Hepatocyte (in vitro differentiated cells): Measurements from ENCODE around the gene KMT5B. TPM values are rescaled to one million over a fixed set of nuclear protein-coding genes. Genes with fewer than 3 reads are reported as not detected.

Experiments
- DNase-seq: peaks from one replicate; pipeline ENCODE4 v3.0.0-alpha.2; 2016; ENCODE audit warnings: low spot score
- H2AFZ ChIP-seq: fragments of 200-600 bp; sonication (generic); 2 replicates; pipeline ENCODE4 v1.6.0; 2016; ENCODE audit warnings: antibody characterized with exemption, mild to moderate bottlenecking
- H3K27ac ChIP-seq: fragments of 200-600 bp; sonication (generic); 2 replicates; pipeline ENCODE4 v1.5.1; 2016; ENCODE audit warnings: mild to moderate bottlenecking
- H3K27me3 ChIP-seq: fragments of 200-600 bp; sonication (generic); 2 replicates; pipeline ENCODE4 v1.6.1; 2016
- H3K36me3 ChIP-seq: fragments of 200-600 bp; sonication (generic); replicated peaks from 2 replicates; pipeline ENCODE4 v1.5.1; 2016; ENCODE audit warnings: low read depth; ENCODE audit not compliant: insufficient read depth
- H3K4me1 ChIP-seq: fragments of 200-600 bp; sonication (generic); 2 replicates; pipeline ENCODE4 v1.5.1; 2016; ENCODE audit warnings: mild to moderate bottlenecking, moderate library complexity; ENCODE audit not compliant: insufficient read depth
- H3K4me2 ChIP-seq: fragments of 200-600 bp; sonication (generic); 2 replicates; pipeline ENCODE4 v1.6.0; 2016
- H3K4me3 ChIP-seq: fragments of 200-600 bp; sonication (generic); 2 replicates; pipeline ENCODE4 v1.5.1; 2016; ENCODE audit warnings: mild to moderate bottlenecking
- H3K79me2 ChIP-seq: fragments of 200-600 bp; sonication (generic); 2 replicates; pipeline ENCODE4 v1.6.0; 2017; ENCODE audit warnings: mild to moderate bottlenecking
- H3K9me2 ChIP-seq: fragments of 200-600 bp; sonication (generic); replicated peaks from 2 replicates; pipeline ENCODE4 v1.6.0; 2017; ENCODE audit warnings: mild to moderate bottlenecking; ENCODE audit not compliant: insufficient read depth
- H3K9me3 ChIP-seq: fragments of 200-600 bp; sonication (generic); 2 replicates; pipeline ENCODE4 v1.5.1; 2016; ENCODE audit warnings: low read depth, mild to moderate bottlenecking
- H4K20me1 ChIP-seq: fragments of 200-600 bp; sonication (generic); 2 replicates; pipeline ENCODE4 v1.6.0; 2016; ENCODE audit warnings: mild to moderate bottlenecking; ENCODE audit not compliant: insufficient read depth, poor library complexity, severe bottlenecking
- CTCF ChIP-seq: fragments of 200-600 bp; sonication (generic); IDR thresholded peaks from 2 replicates; pipeline ENCODE4 v1.5.1; 2016; ENCODE audit warnings: antibody characterized with exemption, mild to moderate bottlenecking; ENCODE audit not compliant: poor library complexity
- EZH2 ChIP-seq: fragments of 200-600 bp; sonication (generic); IDR thresholded peaks from 2 replicates; pipeline ENCODE4 v1.6.1; 2016; ENCODE audit warnings: antibody characterized with exemption, mild to moderate bottlenecking, borderline replicate concordance
- EZH2phosphoT487 ChIP-seq: fragments of 200-600 bp; sonication (generic); IDR thresholded peaks from one replicate; pipeline ENCODE4 v1.6.1; 2018; ENCODE audit warnings: antibody characterized with exemption, mild to moderate bottlenecking, low read depth, moderate library complexity; ENCODE audit not compliant: unreplicated experiment, severe bottlenecking
- WGBS: methylation state at CpG from one replicate; pipeline ENCODE4 v1.1.6; 2016; ENCODE audit warnings: low lambda C conversion rate; ENCODE audit errors: missing lambda C conversion rate; 5-methylcytosine and 5-hydroxymethylcytosine counted together
- polyA plus RNA-seq: library from polyadenylated mRNA; unstranded; fragments of >200 nt; fragmentation: Nextera tagmentation; extraction: Ambion mirVana; gene quantifications from 2 replicates; pipeline ENCODE4 v1.2.1, GENCODE V29; 2016
- total RNA-seq: library from RNA; depleted of rRNA; stranded (reverse); fragments of >200 nt; gene quantifications from 2 replicates; pipeline ENCODE4 v1.2.3, GENCODE V29; 2014

Gene KMT5B
- total and polyA plus RNA-seq, 2 experiments from 2014 or later: 29.9 to 36.0 TPM

GRCh38 chr11:68179847-68180246 is 33.2 kb downstream of the KMT5B start:
- no peak for TF ChIP-seq CTCF
- TF ChIP-seq EZH2: no peak
- TF ChIP-seq EZH2phosphoT487: no peak
- Histone ChIP-seq H3K27ac (no peak overlapping the region), H3K4me3 (no peak overlapping the region)

GRCh38 chr11:68177877-68178276 is 35.2 kb downstream of the KMT5B start:
- Histone ChIP-seq H3K79me2 (peaks cover 22% of the 10 kb centered on the region), H2AFZ (no peak overlapping the region), H3K4me2 (no peak overlapping the region), H3K9me3 (no peaks in the 10 kb centered on the region), H3K9me2 (no peaks in the 10 kb centered on the region), H3K27ac (no peak overlapping the region), H4K20me1 (no peaks in the 10 kb centered on the region), H3K4me3 (no peak overlapping the region), H3K36me3 (no peaks in the 10 kb centered on the region), H3K4me1 (no peaks in the 10 kb centered on the region), H3K27me3 (no peaks in the 10 kb centered on the region)
- TF ChIP-seq CTCF (no peak), EZH2 (no peak), EZH2phosphoT487 (no peak)
- WGBS: 89% methylated on average over 5 of the region's 5 CpGs
- no peak for DNase-seq

More at GRCh38 chr11:68179847-68180246, 33.2 kb downstream of the KMT5B start:
- peaks cover 28% of the 10 kb centered on the region for H3K79me2 ChIP-seq
- 96% methylated on average over 2 of the region's 2 CpGs for WGBS
- no peaks in the 10 kb centered on the region for H3K36me3 ChIP-seq
- H3K9me3 ChIP-seq: no peaks in the 10 kb centered on the region
- no peak overlapping the region for H3K4me2 ChIP-seq
- no peaks in the 10 kb centered on the region for H3K4me1 ChIP-seq
- no peaks in the 10 kb centered on the region for H4K20me1 ChIP-seq
- H3K9me2 ChIP-seq: no peaks in the 10 kb centered on the region
- no peaks in the 10 kb centered on the region for H3K27me3 ChIP-seq
- no peak for DNase-seq
- no peak overlapping the region for H2AFZ ChIP-seq

- no peaks in the 10 kb centered on the region for H4K20me1 ChIP-seq
- no peak for TF ChIP-seq EZH2phosphoT487
- no peak for TF ChIP-seq CTCF
- no peak for TF ChIP-seq EZH2
- WGBS: 98% methylated on average over 4 of the region's 4 CpGs
- DNase-seq: no peak
- peaks cover 9% of the 10 kb centered on the region for H3K79me2 ChIP-seq
- H3K27me3 ChIP-seq: no peaks in the 10 kb centered on the region
- H2AFZ ChIP-seq: no peak overlapping the region
- H3K4me2 ChIP-seq: no peak overlapping the region
- no peaks in the 10 kb centered on the region for H3K36me3 ChIP-seq
- no peak overlapping the region for H3K4me3 ChIP-seq
- H3K27ac ChIP-seq: no peak overlapping the region
- no peaks in the 10 kb centered on the region for H3K9me3 ChIP-seq
- H3K9me2 ChIP-seq: no peaks in the 10 kb centered on the region
- H3K4me1 ChIP-seq: no peaks in the 10 kb centered on the region
Measured at GRCh38 chr11:68173926-68174325, 39.2 kb downstream of the KMT5B start.

GRCh38 chr11:68169442-68169841 is 43.7 kb downstream of the KMT5B start:
- H3K27ac ChIP-seq: no peak overlapping the region
- no peaks in the 10 kb centered on the region for H3K9me2 ChIP-seq
- H3K4me1 ChIP-seq: no peaks in the 10 kb centered on the region
- H2AFZ ChIP-seq: no peak overlapping the region
- no peaks in the 10 kb centered on the region for H3K27me3 ChIP-seq
- H3K79me2 ChIP-seq: no peaks in the 10 kb centered on the region
- no peaks in the 10 kb centered on the region for H3K9me3 ChIP-seq
- H4K20me1 ChIP-seq: no peaks in the 10 kb centered on the region
- no peak overlapping the region for H3K4me3 ChIP-seq
- DNase-seq: no peak
- TF ChIP-seq EZH2phosphoT487 (no peak), EZH2 (no peak), CTCF (no peak)
- no peak overlapping the region for H3K4me2 ChIP-seq
- no peaks in the 10 kb centered on the region for H3K36me3 ChIP-seq
